Activated CD4-positive, alpha-beta T cell treated with anti-CD3 and anti-CD28 coated beads, Interleukin-2, amount 50 U/mL, for 4 hours (primary cell): Measurements from ENCODE around the gene GRAP.

ENCODE experiments used
- DNase-seq, 2 experiments: peaks; one replicate each; pipeline ENCODE4 v3.0.0-alpha.2; 2020

GRAP gene

GRCh38 chr17:18981335-18981641 lies 65.5 kb downstream of the GRAP start:
- no peak for DNase-seq

- no peak for DNase-seq
Observed at GRCh38 chr17:18980682-18981334, 65.9 kb downstream of the GRAP start.

- no peak for DNase-seq
Observed at GRCh38 chr17:18978655-18979054, 68.1 kb downstream of the GRAP start.

GRCh38 chr17:18978050-18978449 lies 68.7 kb downstream of the GRAP start:
- no peak for DNase-seq

GRCh38 chr17:18977646-18978045 lies 69.1 kb downstream of the GRAP start:
- no peak for DNase-seq

GRCh38 chr17:18977021-18977420 lies 69.7 kb downstream of the GRAP start:
- no peak for DNase-seq

GRCh38 chr17:18976201-18976600 lies 70.6 kb downstream of the GRAP start:
- DNase-seq, result no peak

- no peak for DNase-seq
Observed at GRCh38 chr17:18975597-18975996, 71.2 kb downstream of the GRAP start.

- no peak for DNase-seq
Observed at GRCh38 chr17:18974407-18975149, 72.2 kb downstream of the GRAP start.

GRCh38 chr17:18971801-18972200 lies 75.0 kb downstream of the GRAP start:
- no peak for DNase-seq
